Stimulated activated memory B cell treated with anti-CD40 and anti-IgM and Interleukin-4, amounts not matched to agents 10 μg/mL and 1 μg/mL and 100 μg/mL, for 72 hours (primary cell): ENCODE results near the gene IZUMO1.
"Not testable (repeated sequence)": the region's sequence is repeated elsewhere in the genome, so short reads cannot be mapped to it uniquely, and the experiment has no call there.

Source experiments
- ATAC-seq: fragments of 150-1000 bp; cut with Tn5 transposase; 2 replicates; pipeline ENCODE4 v1.10.0; 2021
- H3K27ac Mint-ChIP-seq: one replicate; pipeline ENCODE4 v1.8.0; 2022; ENCODE audit warnings: mild to moderate bottlenecking, mixed read lengths
- H3K27me3 Mint-ChIP-seq: one replicate; pipeline ENCODE4 v1.8.0; 2022; ENCODE audit warnings: mixed read lengths
- H3K36me3 Mint-ChIP-seq: one replicate; pipeline ENCODE4 v1.8.0; 2022; ENCODE audit warnings: mixed read lengths
- H3K4me1 Mint-ChIP-seq: one replicate; pipeline ENCODE4 v1.8.0; 2022; ENCODE audit warnings: mixed read lengths
- H3K4me3 Mint-ChIP-seq: one replicate; pipeline ENCODE4 v1.8.0; 2022; ENCODE audit warnings: mild to moderate bottlenecking, moderate library complexity, mixed read lengths
- H3K9me3 Mint-ChIP-seq: one replicate; pipeline ENCODE4 v1.8.0; 2022; ENCODE audit warnings: mixed read lengths

Gene IZUMO1

GRCh38 chr19:48728911-48729664, 17.6 kb downstream of the IZUMO1 start:
- Mint-ChIP-seq H3K9me3 (peaks cover 21% of the 10 kb centered on the region), H3K4me3 (no peak overlapping the region), H3K27ac (no peak overlapping the region), H3K4me1 (peaks cover 22% of the 10 kb centered on the region), H3K27me3 (no peaks in the 10 kb centered on the region), H3K36me3 (peaks cover 16% of the 10 kb centered on the region)
- no peak for ATAC-seq

- H3K9me3 Mint-ChIP-seq = peaks cover 21% of the 10 kb centered on the region
- no peaks in the 10 kb centered on the region for H3K27me3 Mint-ChIP-seq
- H3K4me1 Mint-ChIP-seq = peaks cover 22% of the 10 kb centered on the region
- H3K27ac Mint-ChIP-seq = peak overlapping the region; percentile 14
- ATAC-seq = peak; percentile 67
- H3K4me3 Mint-ChIP-seq = no peak overlapping the region
- H3K36me3 Mint-ChIP-seq = peaks cover 16% of the 10 kb centered on the region
Observed at GRCh38 chr19:48726556-48726955, 20.2 kb downstream of the IZUMO1 start.

GRCh38 chr19:48724796-48725753, 21.6 kb downstream of the IZUMO1 start:
- Mint-ChIP-seq H3K27me3 (no peaks in the 10 kb centered on the region), H3K4me3 (no peak overlapping the region), H3K27ac (peak overlapping the region; percentile 13), H3K36me3 (peaks cover 16% of the 10 kb centered on the region), H3K9me3 (peaks cover 18% of the 10 kb centered on the region), H3K4me1 (peaks cover 22% of the 10 kb centered on the region)
- ATAC-seq = peak; percentile 60

GRCh38 chr19:48722196-48722708, 24.5 kb downstream of the IZUMO1 start:
- peaks cover 27% of the 10 kb centered on the region for H3K4me1 Mint-ChIP-seq
- H3K9me3 Mint-ChIP-seq = peaks cover 15% of the 10 kb centered on the region
- no peak overlapping the region for H3K4me3 Mint-ChIP-seq
- peaks cover 16% of the 10 kb centered on the region for H3K36me3 Mint-ChIP-seq
- H3K27me3 Mint-ChIP-seq = no peaks in the 10 kb centered on the region
- no peak overlapping the region for H3K27ac Mint-ChIP-seq
- ATAC-seq = no peak

- Mint-ChIP-seq H3K4me1 (peaks cover 18% of the 10 kb centered on the region), H3K27me3 (no peaks in the 10 kb centered on the region), H3K27ac (peak overlapping the region; percentile 87), H3K4me3 (peak overlapping the region; percentile 85), H3K9me3 (peaks cover 10% of the 10 kb centered on the region), H3K36me3 (peaks cover 7% of the 10 kb centered on the region)
- peak; percentile 93 for ATAC-seq
Observed at GRCh38 chr19:48720613-48721296, 26.0 kb downstream of the IZUMO1 start.

- H3K4me1 Mint-ChIP-seq = peaks cover 18% of the 10 kb centered on the region
- peak overlapping the region; percentile 87 for H3K27ac Mint-ChIP-seq
- no peaks in the 10 kb centered on the region for H3K27me3 Mint-ChIP-seq
- peaks cover 7% of the 10 kb centered on the region for H3K9me3 Mint-ChIP-seq
- peak; percentile 5 for ATAC-seq
- peaks cover 5% of the 10 kb centered on the region for H3K36me3 Mint-ChIP-seq
- H3K4me3 Mint-ChIP-seq = peak overlapping the region; percentile 85
Observed at GRCh38 chr19:48720251-48720612, 26.5 kb downstream of the IZUMO1 start.

GRCh38 chr19:48719263-48720171, 27.2 kb downstream of the IZUMO1 start, which contains the start of gene MAMSTR:
Gene MAMSTR (minus strand): TSS chr19:48719725. CDS start chr19:48719031, 694 bp downstream.
- H3K9me3 Mint-ChIP-seq = no peaks in the 10 kb centered on the region
- peak within 1 kb of the TSS; percentile 87 for H3K27ac Mint-ChIP-seq
- ATAC-seq = no peak
- no peaks in the 10 kb centered on the region for H3K36me3 Mint-ChIP-seq
- no peaks in the 10 kb centered on the region for H3K27me3 Mint-ChIP-seq
- peaks cover 18% of the 10 kb centered on the region for H3K4me1 Mint-ChIP-seq
- H3K4me3 Mint-ChIP-seq = peak within 1 kb of the TSS; percentile 85

GRCh38 chr19:48718711-48719231, 27.9 kb downstream of the IZUMO1 start:
- H3K36me3 Mint-ChIP-seq = no peaks in the 10 kb centered on the region
- no peaks in the 10 kb centered on the region for H3K9me3 Mint-ChIP-seq
- H3K4me3 Mint-ChIP-seq = no peak overlapping the region
- no peaks in the 10 kb centered on the region for H3K27me3 Mint-ChIP-seq
- no peak overlapping the region for H3K27ac Mint-ChIP-seq
- ATAC-seq = no peak
- peaks cover 18% of the 10 kb centered on the region for H3K4me1 Mint-ChIP-seq

GRCh38 chr19:48718106-48718505, 28.6 kb downstream of the IZUMO1 start:
- not testable (repeated sequence) for H3K36me3 Mint-ChIP-seq, H3K4me3 Mint-ChIP-seq, ATAC-seq, H3K27ac Mint-ChIP-seq, H3K9me3 Mint-ChIP-seq, H3K27me3 Mint-ChIP-seq
- H3K4me1 Mint-ChIP-seq = peaks cover 23% of the 10 kb centered on the region

- Mint-ChIP-seq H3K4me3 (no peak overlapping the region), H3K27me3 (no peaks in the 10 kb centered on the region), H3K4me1 (peaks cover 27% of the 10 kb centered on the region), H3K36me3 (no peaks in the 10 kb centered on the region), H3K9me3 (no peaks in the 10 kb centered on the region), H3K27ac (no peak overlapping the region)
- ATAC-seq = no peak
Observed at GRCh38 chr19:48716562-48717291, 30.0 kb downstream of the IZUMO1 start.

- H3K36me3 Mint-ChIP-seq = no peaks in the 10 kb centered on the region
- no peaks in the 10 kb centered on the region for H3K27me3 Mint-ChIP-seq
- H3K9me3 Mint-ChIP-seq = no peaks in the 10 kb centered on the region
- H3K4me1 Mint-ChIP-seq = peaks cover 27% of the 10 kb centered on the region
- ATAC-seq = no peak
- H3K4me3 Mint-ChIP-seq = no peak overlapping the region
- no peak overlapping the region for H3K27ac Mint-ChIP-seq
Observed at GRCh38 chr19:48715681-48716171, 31.0 kb downstream of the IZUMO1 start.

GRCh38 chr19:48714759-48715675, 31.7 kb downstream of the IZUMO1 start:
- ATAC-seq = no peak
- no peaks in the 10 kb centered on the region for H3K27me3 Mint-ChIP-seq
- H3K4me1 Mint-ChIP-seq = peaks cover 27% of the 10 kb centered on the region
- H3K4me3 Mint-ChIP-seq = peak overlapping the region; percentile 70
- no peaks in the 10 kb centered on the region for H3K36me3 Mint-ChIP-seq
- H3K9me3 Mint-ChIP-seq = no peaks in the 10 kb centered on the region
- peak overlapping the region; percentile 31 for H3K27ac Mint-ChIP-seq
